HG02678 (cell line): ENCODE measurements around the gene TCP11.

Source experiments
- ATAC-seq: cut with Tn5 transposase; IDR thresholded peaks from one replicate; pipeline ENCODE4 v1.9.1; 2021; ENCODE audit warnings: mild to moderate bottlenecking, moderate library complexity; ENCODE audit not compliant: unreplicated experiment

The TCP11 gene

DNA sequence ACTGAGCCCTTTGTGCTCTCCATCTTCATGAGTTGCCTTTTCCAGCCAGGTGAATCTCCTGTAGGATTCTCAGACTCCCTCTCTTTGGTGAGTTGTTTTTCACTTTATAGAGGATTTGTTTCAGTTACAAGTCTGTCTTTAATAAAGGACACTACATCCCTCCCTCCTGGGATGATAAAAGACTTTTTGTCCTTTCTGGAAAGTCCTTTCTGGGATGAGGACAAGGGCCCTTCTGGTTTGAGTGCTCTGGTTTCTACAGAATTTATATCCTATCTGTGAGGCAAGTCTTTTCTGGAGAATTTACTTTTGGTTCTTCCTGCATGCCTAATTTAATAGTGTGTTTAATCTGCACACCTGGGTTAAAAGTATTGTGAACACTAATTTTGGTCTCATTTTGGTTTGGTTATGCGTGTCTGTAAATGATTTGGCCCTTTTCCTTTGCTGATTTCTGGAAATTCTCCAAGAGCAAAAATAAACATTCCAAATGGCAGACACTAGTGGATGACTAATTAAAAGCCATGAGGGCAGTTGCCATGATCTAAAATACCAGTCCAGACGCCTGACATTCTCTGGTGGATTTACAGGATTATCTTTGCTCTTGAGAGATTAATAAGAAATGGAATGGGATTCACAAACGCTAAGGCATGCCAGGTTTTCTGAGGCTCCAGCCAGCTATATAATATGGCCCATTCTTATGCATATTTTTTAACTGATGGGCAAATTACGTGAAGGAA is 44.8 kb downstream of the TCP11 start:
- no peak for ATAC-seq

- ATAC-seq = no peak
Measured at GRCh38 chr6:35094183-35094582, 47.0 kb downstream of the TCP11 start.

DNA sequence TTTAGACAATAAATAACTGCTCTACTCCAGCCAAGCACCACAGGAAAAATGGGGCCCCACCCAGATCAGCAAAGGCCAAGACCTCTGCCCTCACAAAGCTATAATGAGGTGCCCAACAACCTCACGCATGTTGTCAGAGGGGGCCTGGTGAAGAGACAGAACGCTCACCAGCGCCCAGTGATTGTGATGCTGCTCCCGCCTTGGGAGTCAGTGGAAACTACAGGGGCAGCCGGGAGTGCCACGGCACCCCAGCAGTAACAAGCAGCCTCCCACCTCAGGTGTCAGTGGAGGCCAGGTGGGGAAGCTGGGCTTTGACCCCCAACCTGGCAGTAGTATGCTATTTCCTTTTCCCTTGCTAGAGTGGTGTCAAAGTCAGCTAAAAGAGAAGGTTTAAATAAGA is 47.4 kb downstream of the TCP11 start:
- no peak for ATAC-seq

- no peak for ATAC-seq
Measured at GRCh38 chr6:35093118-35093445, 48.1 kb downstream of the TCP11 start.

GRCh38 chr6:35092362-35093117 is 48.6 kb downstream of the TCP11 start:
- ATAC-seq = no peak

DNA sequence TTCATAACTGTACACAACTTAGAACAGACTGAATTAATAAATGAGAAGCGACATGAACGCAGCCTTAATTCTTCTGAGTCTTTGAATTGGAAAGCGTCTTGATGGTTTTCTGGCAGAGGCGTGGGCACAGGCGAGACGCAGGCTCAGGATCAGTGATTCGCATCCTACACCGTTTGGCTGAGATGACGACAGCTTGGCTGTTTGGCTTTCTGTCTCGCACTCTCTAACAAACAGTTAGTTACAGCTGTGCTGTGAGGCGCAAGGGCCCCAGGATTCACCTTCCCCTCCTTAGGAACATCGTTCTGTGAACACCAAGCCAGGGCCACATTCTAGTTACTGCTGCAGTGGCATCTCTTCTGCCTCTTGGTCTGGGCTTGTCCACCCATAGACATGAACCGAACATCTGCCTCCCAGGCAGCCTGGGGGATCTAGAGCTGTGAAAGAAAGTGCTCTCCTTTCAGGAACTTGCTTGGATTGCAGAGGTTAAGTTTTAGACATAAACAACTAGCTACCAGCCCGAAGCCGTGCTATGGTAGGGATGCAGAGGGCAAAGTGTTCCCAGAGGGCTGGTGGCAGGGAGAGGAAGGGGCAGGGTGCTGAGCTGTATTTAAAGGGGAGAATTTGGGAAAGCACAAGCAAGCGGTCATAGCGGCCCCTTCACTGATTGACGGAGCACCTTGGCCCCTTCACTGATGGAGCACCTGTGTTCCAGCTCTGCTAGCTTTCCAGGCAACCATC is 49.6 kb downstream of the TCP11 start:
- no peak for ATAC-seq

- ATAC-seq = no peak
Measured at GRCh38 chr6:35090734-35091133, 50.4 kb downstream of the TCP11 start.

- no peak for ATAC-seq
Measured at GRCh38 chr6:35089935-35090505, 51.1 kb downstream of the TCP11 start.

DNA sequence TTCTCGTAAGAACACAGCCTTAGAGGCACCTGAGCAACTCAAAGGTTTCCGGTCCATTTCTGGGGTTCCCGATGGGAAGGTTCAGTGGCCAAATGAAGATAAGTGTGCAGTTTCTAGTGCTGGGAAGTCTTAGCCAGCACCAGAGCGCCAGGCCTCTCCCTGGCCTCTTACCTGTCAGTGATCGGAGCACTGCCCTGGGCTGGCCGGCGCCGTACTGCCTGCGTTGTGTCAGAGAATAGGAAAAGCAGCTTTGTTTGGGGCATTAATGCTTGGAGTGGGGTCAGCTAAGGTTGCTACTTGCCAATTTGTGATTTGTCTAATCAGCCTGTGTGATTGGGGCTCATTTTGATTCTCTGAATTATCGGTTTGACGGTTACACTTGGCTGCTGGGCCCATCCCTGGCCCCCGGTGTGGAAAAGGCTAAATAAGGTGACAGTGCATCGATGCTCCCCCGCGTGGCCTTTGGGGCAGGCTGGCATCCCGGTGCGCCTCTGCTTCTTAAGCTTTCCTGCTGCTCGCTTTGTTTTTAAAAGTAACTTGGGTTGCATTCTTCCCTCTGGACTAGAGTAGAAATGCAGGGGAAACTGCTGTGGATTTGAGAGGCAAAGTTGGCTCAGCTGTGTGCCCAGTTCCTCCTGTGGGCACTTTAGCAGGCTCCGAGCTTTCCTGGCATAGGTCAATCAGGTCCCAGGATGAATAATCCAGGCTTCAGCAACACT is 51.8 kb downstream of the TCP11 start:
- no peak for ATAC-seq

DNA sequence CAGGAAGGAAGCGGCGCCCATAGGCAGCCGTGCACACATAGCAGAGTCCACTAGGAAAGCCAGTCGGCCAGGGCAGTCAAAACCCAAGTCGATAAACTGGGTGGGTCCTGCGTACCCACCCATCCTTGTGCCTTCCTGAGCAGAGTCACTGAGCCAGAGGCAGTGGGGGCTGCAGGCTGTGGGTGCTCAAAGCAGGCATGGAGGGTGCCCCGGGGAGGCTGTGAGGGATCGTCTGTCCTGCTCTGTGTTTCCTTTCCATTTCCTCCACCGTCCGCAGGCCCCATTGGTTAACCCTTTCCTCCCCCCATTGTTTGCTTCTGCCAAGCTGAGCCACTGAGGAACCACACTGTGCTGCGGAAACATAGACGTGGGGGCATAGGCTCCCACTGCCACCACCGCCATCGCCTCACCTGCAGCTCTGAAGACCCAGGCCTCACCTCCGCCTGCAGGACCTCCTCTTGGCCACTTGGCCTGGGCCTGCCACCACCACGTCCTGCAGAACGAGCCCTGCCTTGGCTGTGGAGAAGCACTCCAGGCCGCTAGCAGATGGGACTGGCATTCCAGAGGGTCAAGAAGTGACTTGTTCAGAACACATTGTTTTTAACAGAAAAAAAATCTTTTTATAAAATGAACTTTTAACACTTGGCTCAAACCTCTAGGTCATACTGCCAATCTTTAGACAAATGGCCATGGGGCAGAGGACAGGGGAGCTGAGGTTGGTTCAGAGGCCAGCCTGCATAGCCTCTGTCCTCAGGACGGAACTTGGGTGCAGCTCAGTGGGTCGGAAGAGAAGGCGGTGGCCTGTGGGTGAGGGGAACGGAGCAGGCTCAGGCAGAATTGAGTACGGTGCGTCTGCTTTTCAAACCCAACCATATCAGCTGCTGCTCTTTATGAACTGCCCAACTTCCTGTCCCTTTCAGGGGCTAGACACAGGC is 52.6 kb downstream of the TCP11 start:
- no peak for ATAC-seq

DNA sequence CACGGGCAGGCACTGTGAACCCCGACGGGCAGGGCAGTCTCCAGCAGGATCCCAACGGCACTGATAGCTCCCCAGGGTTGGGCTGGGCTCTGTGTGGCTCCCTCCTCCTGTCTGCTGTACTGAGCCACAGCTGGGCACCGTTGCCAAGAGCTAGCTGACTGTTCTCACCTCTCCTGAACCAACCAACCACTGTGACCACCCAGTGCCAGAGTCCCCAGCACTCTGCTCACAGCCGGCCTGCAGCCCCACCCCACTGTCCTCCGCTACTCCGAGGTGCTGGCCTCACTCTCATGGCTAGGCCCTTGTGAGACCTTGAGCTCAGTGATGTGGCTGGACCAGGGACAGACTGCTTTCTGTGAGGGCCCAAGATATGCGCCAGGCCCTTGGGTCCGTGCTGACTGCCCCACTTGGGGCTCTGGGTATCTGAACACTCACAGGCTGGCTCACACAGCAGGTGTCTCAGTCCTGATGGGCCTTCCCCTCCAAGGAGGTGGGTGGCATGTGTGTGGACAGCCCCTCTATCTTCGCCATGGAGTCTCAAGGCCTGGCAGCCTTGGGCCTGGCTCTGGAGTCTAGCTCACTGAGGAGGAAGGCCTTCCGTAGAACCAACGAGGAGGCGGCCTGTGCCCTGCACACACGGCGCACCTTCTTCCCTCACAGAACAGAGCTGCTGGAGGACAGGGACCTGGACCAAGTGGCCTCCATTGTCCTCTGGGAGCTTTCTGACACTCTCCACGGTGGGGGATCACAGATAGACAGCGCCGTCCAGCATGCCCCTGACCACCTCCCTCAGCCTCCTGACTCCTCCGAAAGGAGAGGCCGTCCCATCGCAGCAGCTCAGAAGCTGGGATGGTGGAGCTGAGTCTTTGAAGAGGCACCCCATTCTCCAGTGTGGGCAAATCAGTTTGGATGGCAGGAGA is 53.5 kb downstream of the TCP11 start:
- ATAC-seq = no peak

DNA sequence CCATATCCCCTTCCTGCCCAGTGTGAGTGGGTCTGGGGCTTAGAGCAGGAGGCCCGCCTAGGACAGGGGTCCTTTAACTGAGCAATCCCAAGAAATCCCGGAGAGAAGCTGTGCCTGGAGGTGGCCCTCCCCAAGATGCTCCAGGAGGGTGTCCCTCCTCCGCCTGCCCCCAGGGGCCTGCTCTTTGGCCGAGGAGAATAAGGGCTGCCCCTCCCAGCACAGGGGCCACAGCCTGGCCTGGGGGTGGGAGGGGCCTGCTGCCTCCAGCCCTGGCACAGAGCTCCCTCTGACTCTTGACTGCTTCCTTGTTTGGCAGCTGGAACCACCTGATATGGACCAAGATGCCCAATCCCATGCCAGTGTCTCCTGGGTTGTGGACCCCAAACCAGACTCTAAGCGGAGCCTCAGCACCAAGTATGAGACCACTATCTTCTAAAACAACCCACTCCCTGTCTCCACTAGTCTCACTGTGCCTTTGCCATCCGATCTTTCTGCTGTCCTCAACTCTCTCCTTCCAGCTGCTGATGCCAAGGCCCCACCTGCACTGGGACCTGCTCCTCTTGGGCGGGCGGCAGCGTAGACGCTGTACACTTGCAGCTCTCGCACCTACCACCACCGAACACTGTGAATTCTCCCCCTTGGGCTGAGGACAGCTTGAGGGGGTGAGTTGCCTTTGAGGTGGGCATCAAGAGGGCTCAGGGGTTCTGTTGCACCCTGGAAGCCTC is 54.3 kb downstream of the TCP11 start:
- ATAC-seq = no peak

- ATAC-seq = no peak
Measured at GRCh38 chr6:35086282-35086632, 54.9 kb downstream of the TCP11 start.

- no peak for ATAC-seq
Measured at GRCh38 chr6:35085359-35086281, 55.5 kb downstream of the TCP11 start.

- ATAC-seq = no peak
Measured at GRCh38 chr6:35084511-35085203, 56.5 kb downstream of the TCP11 start.

GRCh38 chr6:35084041-35084491 is 57.1 kb downstream of the TCP11 start:
- ATAC-seq = no peak
